Activated B cell treated with CpG ODN at 0.5 μM for 24 hours (primary cell): Measurements from ENCODE around the gene TRIM41. TPM values are rescaled to one million over a fixed set of nuclear protein-coding genes. Genes with fewer than 3 reads are reported as not detected.

Experiments used
- ATAC-seq: fragments of 200-7000 bp; cut with Tn5 transposase; one replicate; pipeline ENCODE4 v1.10.0; 2021; ENCODE audit warnings: low read depth, mild to moderate bottlenecking, moderate library complexity
- CTCF ChIA-PET: fragments of 350-600 bp; sonication (Branson Sonifier 250); formaldehyde crosslinking; loops from one replicate; lab custom pipeline; 2021; ENCODE audit warnings: antibody characterized with exemption; lab: Charles Lee
- POLR2A ChIA-PET: fragments of 350-600 bp; sonication (Branson Sonifier 250); formaldehyde crosslinking; loops from one replicate; lab custom pipeline; 2021; ENCODE audit warnings: antibody characterized with exemption; lab: Charles Lee
- DNase-seq: peaks from one replicate; pipeline ENCODE4 v3.0.0; 2022
- H3K27ac Mint-ChIP-seq: one replicate; pipeline ENCODE4 v1.8.0; 2020; ENCODE audit warnings: mixed read lengths
- H3K27me3 Mint-ChIP-seq: one replicate; pipeline ENCODE4 v1.8.0; 2021; ENCODE audit warnings: mixed read lengths
- H3K36me3 Mint-ChIP-seq: one replicate; pipeline ENCODE4 v1.8.0; 2021; ENCODE audit warnings: low read depth, mixed read lengths
- H3K4me1 Mint-ChIP-seq: one replicate; pipeline ENCODE4 v1.8.0; 2021; ENCODE audit warnings: mixed read lengths
- H3K4me3 Mint-ChIP-seq: one replicate; pipeline ENCODE4 v1.8.0; 2020; ENCODE audit warnings: mild to moderate bottlenecking, mixed read lengths
- H3K9me3 Mint-ChIP-seq: one replicate; pipeline ENCODE4 v1.8.0; 2020; ENCODE audit warnings: mixed read lengths
- intact Hi-C: fragments of 100-400 bp; cut with micrococcal nuclease; formaldehyde crosslinking; loops from one replicate; pipeline ENCODE4 v1.15.1; 2024
- total RNA-seq: library from RNA; stranded (reverse); gene quantifications from 2 replicates; pipeline ENCODE4 v1.2.3, GENCODE V29; 2022
- TF ChIP-seq, protein P1 (sequence below): fragments of 200-600 bp; IDR thresholded peaks from one replicate; pipeline ENCODE4 v1.8.0; 2022; ENCODE audit warnings: antibody characterized with exemption, mild to moderate bottlenecking

Gene TRIM41
- total RNA-seq, 1 donor from 2014 or later, result 39.6 TPM

DNA sequence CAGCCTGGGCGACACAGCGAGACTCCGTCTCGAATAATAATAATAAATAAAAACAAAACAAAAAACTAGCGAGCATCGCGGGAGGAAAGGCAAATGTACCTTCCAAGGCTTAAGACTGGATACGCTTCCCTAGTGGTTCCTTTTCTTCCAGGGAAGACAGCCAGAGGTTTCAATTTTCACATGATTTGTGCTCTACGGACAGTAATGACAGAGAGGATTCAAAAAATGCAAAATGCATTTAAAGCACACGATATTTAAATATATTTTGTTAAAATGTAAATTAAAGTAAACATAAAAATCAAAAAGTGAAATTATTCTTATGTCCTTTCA is 4.3 kb upstream of the TRIM41 start:
- ChIA-PET POLR2A (interaction anchor here (0.6 kb wide), 1 partner anchor 42 kb away, joined by 7 read pairs; the partner anchor contains the start of gene TRIM52), CTCF (no interaction called here)
- Mint-ChIP-seq H3K36me3 (peaks cover 16% of the 10 kb centered on the region), H3K9me3 (no peaks in the 10 kb centered on the region), H3K27me3 (peaks cover 7% of the 10 kb centered on the region), H3K4me3 (peak overlapping the region; percentile 93), H3K27ac (peak overlapping the region; percentile 96), H3K4me1 (peaks cover 46% of the 10 kb centered on the region)
- no peak for ATAC-seq
- intact Hi-C loops, result loop anchor here (1.0 kb wide), 3 partner anchors 30 to 408 kb away; no protein-coding TSS in a partner anchor
- DNase-seq, result no peak
- TF ChIP-seq, protein P1, sequence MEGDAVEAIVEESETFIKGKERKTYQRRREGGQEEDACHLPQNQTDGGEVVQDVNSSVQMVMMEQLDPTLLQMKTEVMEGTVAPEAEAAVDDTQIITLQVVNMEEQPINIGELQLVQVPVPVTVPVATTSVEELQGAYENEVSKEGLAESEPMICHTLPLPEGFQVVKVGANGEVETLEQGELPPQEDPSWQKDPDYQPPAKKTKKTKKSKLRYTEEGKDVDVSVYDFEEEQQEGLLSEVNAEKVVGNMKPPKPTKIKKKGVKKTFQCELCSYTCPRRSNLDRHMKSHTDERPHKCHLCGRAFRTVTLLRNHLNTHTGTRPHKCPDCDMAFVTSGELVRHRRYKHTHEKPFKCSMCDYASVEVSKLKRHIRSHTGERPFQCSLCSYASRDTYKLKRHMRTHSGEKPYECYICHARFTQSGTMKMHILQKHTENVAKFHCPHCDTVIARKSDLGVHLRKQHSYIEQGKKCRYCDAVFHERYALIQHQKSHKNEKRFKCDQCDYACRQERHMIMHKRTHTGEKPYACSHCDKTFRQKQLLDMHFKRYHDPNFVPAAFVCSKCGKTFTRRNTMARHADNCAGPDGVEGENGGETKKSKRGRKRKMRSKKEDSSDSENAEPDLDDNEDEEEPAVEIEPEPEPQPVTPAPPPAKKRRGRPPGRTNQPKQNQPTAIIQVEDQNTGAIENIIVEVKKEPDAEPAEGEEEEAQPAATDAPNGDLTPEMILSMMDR, result no peak

DNA sequence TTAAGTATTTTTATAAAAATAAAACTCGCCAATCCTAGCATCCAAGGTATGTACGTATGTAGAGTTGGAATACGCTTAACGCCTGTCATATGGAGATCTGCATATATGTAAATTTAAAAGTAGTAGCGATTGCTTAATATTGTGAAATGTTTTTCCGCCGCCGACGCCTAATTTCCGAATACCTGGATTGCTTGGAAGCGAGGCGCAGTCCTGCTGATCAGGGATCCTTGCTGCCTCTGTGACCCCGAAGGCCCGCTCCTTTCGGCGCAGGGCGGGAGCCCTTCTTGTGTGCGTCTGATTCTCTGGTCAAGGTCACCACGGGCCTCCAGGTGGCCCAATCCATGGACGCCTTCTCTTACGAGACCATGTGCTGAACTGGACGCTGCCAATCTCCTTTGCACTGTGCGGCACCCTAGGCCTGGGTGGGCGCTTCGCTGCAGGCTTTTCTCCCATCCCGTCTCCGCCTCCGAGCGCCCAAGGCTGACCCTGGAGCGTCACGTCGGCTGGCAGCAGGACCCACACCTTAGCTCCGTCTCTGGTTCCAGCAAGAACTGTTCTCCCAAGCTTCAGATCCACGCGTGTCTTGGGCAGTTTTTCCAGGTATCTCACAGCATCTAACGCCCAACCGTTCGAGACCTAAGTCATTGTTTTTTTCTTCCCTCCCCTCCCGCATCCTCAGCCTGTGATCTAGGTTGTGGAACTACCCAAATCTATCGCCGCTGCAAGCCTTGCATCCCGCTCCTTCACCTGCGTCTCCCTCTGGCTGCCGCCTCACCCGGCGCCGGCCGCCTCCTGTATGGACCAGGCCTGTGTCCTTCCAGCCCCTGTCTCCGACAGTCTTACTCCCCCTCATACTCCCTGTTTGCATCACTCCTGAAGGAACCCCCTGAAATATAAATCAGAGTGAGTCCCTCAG is 3.6 kb upstream of the TRIM41 start:
- Mint-ChIP-seq H3K27ac (peak overlapping the region; percentile 62), H3K4me3 (peak overlapping the region; percentile 24), H3K4me1 (peaks cover 53% of the 10 kb centered on the region), H3K27me3 (peaks cover 7% of the 10 kb centered on the region), H3K36me3 (peaks cover 20% of the 10 kb centered on the region), H3K9me3 (no peaks in the 10 kb centered on the region)
- ChIA-PET CTCF (interaction anchor here (1.2 to 1.4 kb wide), 2 partner anchors 12 to 35 kb away, joined by 3 to 5 read pairs; no protein-coding TSS in a partner anchor), POLR2A (interaction anchor here (0.5 kb wide), 1 partner anchor 11 kb away, joined by 5 read pairs; no protein-coding TSS in a partner anchor)
- DNase-seq, result no peak
- no peak for ATAC-seq
- intact Hi-C loops, result loop anchor here (10.0 kb wide), 1 partner anchor 245 kb away; no protein-coding TSS in a partner anchor
- TF ChIP-seq, protein P1, result no peak

DNA sequence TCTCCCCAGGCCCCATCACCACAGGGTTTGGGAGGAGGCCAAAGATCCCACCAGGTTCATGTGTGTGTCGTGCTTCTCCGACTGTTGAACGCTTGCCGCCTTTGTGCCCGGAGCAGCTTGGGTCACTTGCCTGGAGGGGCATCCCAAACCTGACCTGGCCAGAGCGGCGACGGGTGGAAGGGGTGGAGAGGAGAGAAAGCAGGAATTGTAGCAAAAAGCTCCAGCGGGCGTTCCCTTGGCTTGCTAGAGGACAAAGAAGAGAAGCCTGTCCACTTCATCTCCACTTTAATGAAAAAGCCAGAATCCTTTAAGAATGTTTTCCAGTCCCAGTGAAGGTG is 2.9 kb upstream of the TRIM41 start:
- no peak for DNase-seq
- Mint-ChIP-seq H3K36me3 (peaks cover 20% of the 10 kb centered on the region), H3K27ac (peak overlapping the region; percentile 62), H3K9me3 (no peaks in the 10 kb centered on the region), H3K4me1 (peaks cover 59% of the 10 kb centered on the region), H3K27me3 (peaks cover 7% of the 10 kb centered on the region), H3K4me3 (peak overlapping the region; percentile 24)
- CTCF ChIA-PET, result interaction anchor here (1.2 to 1.4 kb wide), 2 partner anchors 12 to 36 kb away, joined by 3 to 5 read pairs; no protein-coding TSS in a partner anchor
- ATAC-seq, result no peak
- TF ChIP-seq, protein P1, result no peak
- POLR2A ChIA-PET, result interaction anchor here (1.0 to 1.2 kb wide), 2 partner anchors 29 to 30 kb away, joined by 6 to 12 read pairs; no protein-coding TSS in a partner anchor
- intact Hi-C loops, result loop anchor here (10.0 kb wide), 1 partner anchor 245 kb away; no protein-coding TSS in a partner anchor

DNA sequence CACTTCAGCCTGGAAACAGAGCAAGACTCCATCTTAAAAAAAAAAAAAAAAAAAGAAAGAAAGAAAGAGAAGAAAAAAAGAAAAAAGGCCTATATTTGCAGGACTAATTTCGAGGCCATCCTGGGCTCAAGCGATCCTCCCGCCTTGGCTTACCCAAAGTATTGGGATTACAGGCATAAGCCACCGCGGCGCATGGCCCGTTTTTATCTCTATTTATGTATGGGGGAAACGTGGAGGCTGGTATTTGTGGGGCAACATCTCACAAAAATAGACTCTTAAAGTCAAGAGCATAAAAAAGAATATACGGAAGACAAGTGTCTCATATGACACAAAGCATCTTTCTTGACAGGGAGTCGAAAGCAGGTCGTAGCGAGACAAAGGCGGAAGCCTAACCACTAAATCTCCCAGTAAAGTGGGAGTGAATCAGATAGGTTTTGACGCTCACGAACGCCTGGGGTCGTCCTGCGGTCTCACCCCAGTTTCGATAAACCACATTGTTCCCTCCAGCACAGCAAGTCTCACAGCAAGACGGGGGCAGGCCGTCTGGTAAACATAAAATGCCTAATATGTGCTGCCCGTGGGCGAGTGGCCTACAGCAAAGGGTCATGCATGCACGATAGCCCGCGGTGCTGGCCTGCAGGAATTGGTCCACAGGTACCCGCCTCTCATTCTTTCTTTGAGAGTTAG is 1.8 kb upstream of the TRIM41 start:
- POLR2A ChIA-PET, result interaction anchor here (0.7 to 6.1 kb wide), 12 partner anchors 14 to 411 kb away, joined by 4 to 177 read pairs (median 26); partner anchors contain the start of genes RACK1 and TRIM52
- ATAC-seq (no peak), DNase-seq (no peak)
- H3K36me3 Mint-ChIP-seq, result peaks cover 20% of the 10 kb centered on the region
- H3K27ac Mint-ChIP-seq, result peak overlapping the region; percentile 98
- H3K27me3 Mint-ChIP-seq, result peaks cover 7% of the 10 kb centered on the region
- TF ChIP-seq, protein P1, result no peak
- peak overlapping the region; percentile 95 for H3K4me3 Mint-ChIP-seq
- intact Hi-C loops, result loop anchor here (10.0 kb wide), 1 partner anchor 246 kb away; no protein-coding TSS in a partner anchor
- no peaks in the 10 kb centered on the region for H3K9me3 Mint-ChIP-seq
- H3K4me1 Mint-ChIP-seq, result peaks cover 65% of the 10 kb centered on the region
- CTCF ChIA-PET, result interaction anchor here (1.2 to 1.5 kb wide), 3 partner anchors 14 to 37 kb away, joined by 3 to 5 read pairs (median 5); no protein-coding TSS in a partner anchor
